Measurements from ENCODE around the gene MOV10. TPM values are rescaled to one million over a fixed set of nuclear protein-coding genes. Genes with fewer than 3 reads are reported as not detected.

MOV10 gene
- total RNA-seq, 5 donors from 2014 or later (not counting 1 experiment from before 2014, with no cell fraction given): 71.0 to 103 (median 86.1) TPM

GRCh38 chr1:112711670-112712069 is 37.2 kb downstream of the MOV10 start:
- H3K27ac Mint-ChIP-seq: no peak overlapping the region
- no peaks in the 10 kb centered on the region for H3K9me3 Mint-ChIP-seq
- ATAC-seq (replicated peaks in 1 of 4) (no peak), DNase-seq (no peak)
- CTCF ChIA-PET: no interaction called here
- H3K9me3 ChIP-seq: no peaks in the 10 kb centered on the region
- 92% methylated on average over 9 of the region's 11 CpGs for WGBS (ENCODE audit: insufficient coverage)
- POLR2A ChIA-PET: no interaction called here
- H3K4me3 ChIP-seq (ENCODE audit: control insufficient read depth in 1 of 2, extremely low read depth in 1 of 2, low read length in 1 of 2): no peak overlapping the region
- no peak overlapping the region for H3K4me3 Mint-ChIP-seq
- peaks cover 0 to 32% of the 10 kb centered on the region in 2 experiments for H3K27me3 ChIP-seq (replicated peaks in 1 of 2; ENCODE audit: control insufficient read depth in 2 of 2, extremely low read depth in 1 of 2, insufficient read depth in 2 of 2, low read length in 1 of 2)
- peaks cover 21 to 34% (median 25%) of the 10 kb centered on the region in 3 donors for H3K4me1 Mint-ChIP-seq
- no peak overlapping the region for H3K27ac ChIP-seq (ENCODE audit: low read length)
- H3K27me3 Mint-ChIP-seq: peaks cover 3 to 5% of the 10 kb centered on the region in 2 donors
- peaks cover 6 to 30% of the 10 kb centered on the region in 2 experiments for H3K4me1 ChIP-seq (ENCODE audit: control insufficient read depth in 1 of 2, extremely low read depth in 1 of 2, insufficient read depth in 2 of 2, low read length in 2 of 2)
- H3K36me3 Mint-ChIP-seq: no peaks in the 10 kb centered on the region
- no peaks in the 10 kb centered on the region for H3K36me3 ChIP-seq (ENCODE audit: control insufficient read depth in 2 of 2, extremely low read depth in 1 of 2, insufficient read depth in 1 of 2, low read length in 1 of 2)

DNA sequence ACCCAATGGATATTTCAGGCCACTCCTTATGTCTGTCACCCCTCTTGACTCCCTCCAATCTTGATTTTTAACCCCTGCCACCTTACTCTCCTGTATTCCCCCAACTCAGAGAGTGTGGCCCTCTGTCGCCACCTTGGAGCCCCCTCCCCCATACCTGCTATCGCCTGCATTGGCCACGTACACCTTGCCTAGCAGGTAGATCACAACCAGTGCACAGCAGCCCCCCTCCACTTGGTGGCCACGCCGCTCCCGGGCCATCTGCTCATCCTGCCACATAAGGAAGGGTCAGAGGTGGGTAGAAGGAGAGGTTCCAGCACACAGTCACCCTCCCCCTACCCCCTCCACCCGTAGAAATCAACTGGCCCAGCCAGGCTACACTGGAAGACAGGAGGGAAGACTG is 37.7 kb downstream of the MOV10 start:
- H3K27ac Mint-ChIP-seq: no peak overlapping the region
- Histone ChIP-seq H3K36me3 (ENCODE audit: control insufficient read depth in 2 of 2, extremely low read depth in 1 of 2, insufficient read depth in 1 of 2, low read length in 1 of 2) (no peaks in the 10 kb centered on the region), H3K4me1 (ENCODE audit: control insufficient read depth in 1 of 2, extremely low read depth in 1 of 2, insufficient read depth in 2 of 2, low read length in 2 of 2) (peaks cover 6 to 28% of the 10 kb centered on the region in 2 experiments), H3K4me3 (ENCODE audit: control insufficient read depth in 1 of 2, extremely low read depth in 1 of 2, low read length in 1 of 2) (no peak overlapping the region), H3K27me3 (replicated peaks in 1 of 2; ENCODE audit: control insufficient read depth in 2 of 2, extremely low read depth in 1 of 2, insufficient read depth in 2 of 2, low read length in 1 of 2) (peaks cover 0 to 31% of the 10 kb centered on the region in 2 experiments), H3K9me3 (no peaks in the 10 kb centered on the region), H3K27ac (ENCODE audit: low read length) (no peak overlapping the region)
- peaks cover 21 to 34% (median 25%) of the 10 kb centered on the region in 3 donors for H3K4me1 Mint-ChIP-seq
- H3K4me3 Mint-ChIP-seq: no peak overlapping the region
- ATAC-seq (replicated peaks in 1 of 4) (no peak), DNase-seq (no peak)
- POLR2A ChIA-PET: interaction anchor here in 1 of 2 donors (0.6 kb wide), 1 partner anchor 90 kb away, joined by 5 read pairs; no protein-coding TSS in a partner anchor
- peaks cover 3 to 5% of the 10 kb centered on the region in 2 donors for H3K27me3 Mint-ChIP-seq
- CTCF ChIA-PET: interaction anchor here in 1 of 2 donors (0.6 kb wide), 2 partner anchors 89 to 144 kb away, joined by 3 to 4 read pairs; no protein-coding TSS in a partner anchor
- WGBS (ENCODE audit: insufficient coverage): 100% methylated on average over 1 of the region's 7 CpGs
- no peaks in the 10 kb centered on the region for H3K36me3 Mint-ChIP-seq
- H3K9me3 Mint-ChIP-seq: no peaks in the 10 kb centered on the region

DNA sequence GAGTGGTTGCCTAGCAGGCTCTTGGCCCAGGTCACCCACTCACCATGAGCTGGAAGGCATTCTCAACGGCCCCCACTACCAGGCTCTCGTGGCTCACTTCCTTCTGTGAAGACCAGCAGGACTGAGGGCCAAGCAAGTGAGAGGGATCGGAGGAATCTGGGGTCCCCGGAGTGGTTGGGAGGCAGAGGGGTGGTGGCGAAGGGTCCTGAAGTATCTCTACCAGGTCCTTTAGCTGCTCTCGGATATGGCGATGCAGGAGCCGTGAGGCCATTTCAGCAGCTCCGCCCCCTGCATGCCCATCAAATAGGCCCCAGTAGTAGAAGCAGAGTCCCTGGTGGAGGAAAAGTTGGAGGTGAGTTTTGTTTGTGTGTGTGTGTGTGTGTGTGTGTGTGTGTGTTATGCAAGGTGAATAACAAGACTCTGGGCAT is 38.3 kb downstream of the MOV10 start:
- Mint-ChIP-seq H3K9me3 (no peaks in the 10 kb centered on the region), H3K4me1 (peaks cover 19 to 30% (median 22%) of the 10 kb centered on the region in 3 donors), H3K36me3 (no peaks in the 10 kb centered on the region), H3K4me3 (no peak overlapping the region), H3K27me3 (peaks cover 3 to 5% of the 10 kb centered on the region in 2 donors), H3K27ac (no peak overlapping the region)
- 89% methylated on average over 8 of the region's 9 CpGs for WGBS (ENCODE audit: insufficient coverage)
- ATAC-seq (replicated peaks in 1 of 4): no peak
- Histone ChIP-seq H3K4me3 (ENCODE audit: control insufficient read depth in 1 of 2, extremely low read depth in 1 of 2, low read length in 1 of 2) (no peak overlapping the region), H3K27me3 (replicated peaks in 1 of 2; ENCODE audit: control insufficient read depth in 2 of 2, extremely low read depth in 1 of 2, insufficient read depth in 2 of 2, low read length in 1 of 2) (peaks cover 0 to 28% of the 10 kb centered on the region in 2 experiments), H3K27ac (ENCODE audit: low read length) (no peak overlapping the region), H3K4me1 (ENCODE audit: control insufficient read depth in 1 of 2, extremely low read depth in 1 of 2, insufficient read depth in 2 of 2, low read length in 2 of 2) (peaks cover 6 to 23% of the 10 kb centered on the region in 2 experiments), H3K36me3 (ENCODE audit: control insufficient read depth in 2 of 2, extremely low read depth in 1 of 2, insufficient read depth in 1 of 2, low read length in 1 of 2) (no peaks in the 10 kb centered on the region), H3K9me3 (no peaks in the 10 kb centered on the region)
- POLR2A ChIA-PET: no interaction called here
- DNase-seq: no peak
- CTCF ChIA-PET: interaction anchor here in 1 of 2 donors (0.6 kb wide), 2 partner anchors 90 to 143 kb away, joined by 3 to 4 read pairs; no protein-coding TSS in a partner anchor

GRCh38 chr1:112713466-112714312 is 39.2 kb downstream of the MOV10 start:
- Histone ChIP-seq H3K27ac (ENCODE audit: low read length) (no peak overlapping the region), H3K4me3 (ENCODE audit: control insufficient read depth in 1 of 2, extremely low read depth in 1 of 2, low read length in 1 of 2) (peak overlapping the region in 1 of 2 donors; percentile 55), H3K4me1 (ENCODE audit: control insufficient read depth in 1 of 2, extremely low read depth in 1 of 2, insufficient read depth in 2 of 2, low read length in 2 of 2) (peaks cover 6 to 26% of the 10 kb centered on the region in 2 experiments), H3K27me3 (replicated peaks in 1 of 2; ENCODE audit: control insufficient read depth in 2 of 2, extremely low read depth in 1 of 2, insufficient read depth in 2 of 2, low read length in 1 of 2) (peaks cover 0 to 30% of the 10 kb centered on the region in 2 experiments), H3K36me3 (ENCODE audit: control insufficient read depth in 2 of 2, extremely low read depth in 1 of 2, insufficient read depth in 1 of 2, low read length in 1 of 2) (no peaks in the 10 kb centered on the region), H3K9me3 (no peaks in the 10 kb centered on the region)
- DNase-seq (peak in 1 of 35 experiments; percentile 21), ATAC-seq (replicated peaks in 1 of 4) (no peak)
- Mint-ChIP-seq H3K4me3 (peak overlapping the region; percentile 58 to 86 (median 69)), H3K9me3 (no peaks in the 10 kb centered on the region), H3K4me1 (peaks cover 19 to 29% (median 20%) of the 10 kb centered on the region in 3 donors), H3K27me3 (peaks cover 6 to 7% of the 10 kb centered on the region in 2 donors), H3K36me3 (no peaks in the 10 kb centered on the region), H3K27ac (peak overlapping the region in 1 of 2 donors; percentile 58)
- WGBS (ENCODE audit: insufficient coverage): 52% methylated on average over 6 of the region's 14 CpGs
- CTCF ChIA-PET: interaction anchor here in 1 of 2 donors (0.9 to 2.1 kb wide), 2 partner anchors 19 to 95 kb away, joined by 3 to 15 read pairs; partner anchors contain the start of genes CAPZA1 and ST7L
- POLR2A ChIA-PET: no interaction called here

DNA sequence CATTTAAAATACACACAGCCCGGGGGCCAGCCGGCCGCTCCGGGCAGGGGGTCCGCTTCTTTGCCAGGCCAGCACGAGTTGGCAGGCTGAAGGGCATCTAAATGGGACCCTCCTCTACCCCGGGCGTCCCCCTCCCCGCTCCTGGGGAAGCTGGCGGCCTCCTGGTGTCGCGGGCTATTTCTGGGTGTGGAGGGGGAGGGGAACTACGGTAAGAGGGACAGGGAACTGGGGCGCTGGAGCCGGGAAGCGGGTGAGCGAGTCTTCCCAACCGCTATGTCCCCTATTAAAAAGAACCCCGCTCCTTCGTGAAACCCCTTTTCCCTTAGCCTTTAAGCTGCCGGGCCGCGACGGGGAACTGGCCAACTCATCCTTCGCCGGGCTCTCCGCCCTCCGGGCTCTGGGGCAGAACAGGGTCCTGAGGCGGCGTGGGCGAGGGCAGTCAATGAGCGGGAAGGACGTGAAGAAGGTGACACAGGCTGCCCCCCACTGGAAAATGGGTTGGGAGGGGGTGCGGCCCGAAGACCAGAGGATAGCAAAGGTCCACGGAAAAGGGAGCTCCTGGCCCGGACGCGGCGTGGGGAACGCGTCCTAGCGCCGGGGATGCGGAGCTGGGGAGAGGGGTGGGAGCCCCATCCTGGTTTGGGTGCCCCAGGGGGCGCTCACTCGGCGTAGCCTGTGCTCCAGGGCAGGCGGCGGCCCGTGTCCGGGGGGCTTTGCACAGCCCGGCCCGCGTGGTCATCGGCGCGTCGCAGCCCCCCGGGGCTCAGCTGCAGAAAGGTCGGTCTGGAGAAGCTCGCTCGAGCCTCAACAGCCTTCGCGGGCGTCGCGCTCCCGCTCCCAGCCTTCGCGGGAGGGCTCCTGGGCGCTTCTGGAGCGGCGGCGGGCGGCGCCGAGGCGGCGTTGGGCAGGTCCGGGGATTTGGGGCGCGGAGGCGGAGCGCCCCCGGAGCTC is 40.1 kb downstream of the MOV10 start:
- H3K27ac ChIP-seq (ENCODE audit: low read length): no peak overlapping the region
- CTCF ChIA-PET: interaction anchor here (0.7 to 3.0 kb wide), 18 partner anchors 10 to 1233 kb away, joined by 3 to 22 read pairs (median 4); partner anchors contain the start of genes LRIG2 (in 2 of the 2), MOV10 (in 2 of the 2), CAPZA1 (in 1 of the 2) and SLC16A1 (in 1 of the 2)
- Mint-ChIP-seq H3K4me1 (peaks cover 19 to 31% (median 20%) of the 10 kb centered on the region in 3 donors), H3K9me3 (no peaks in the 10 kb centered on the region), H3K36me3 (no peaks in the 10 kb centered on the region), H3K27me3 (peaks cover 6 to 11% of the 10 kb centered on the region in 2 donors), H3K4me3 (peak overlapping the region; percentile 75 to 86 (median 79)), H3K27ac (no peak overlapping the region)
- ATAC-seq (replicated peaks in 1 of 4): peak; percentile 2 to 6 (median 4)
- H3K36me3 ChIP-seq (ENCODE audit: control insufficient read depth in 2 of 2, extremely low read depth in 1 of 2, insufficient read depth in 1 of 2, low read length in 1 of 2): no peaks in the 10 kb centered on the region
- H3K4me1 ChIP-seq (ENCODE audit: control insufficient read depth in 1 of 2, extremely low read depth in 1 of 2, insufficient read depth in 2 of 2, low read length in 2 of 2): peaks cover 6 to 31% of the 10 kb centered on the region in 2 experiments
- H3K4me3 ChIP-seq (ENCODE audit: control insufficient read depth in 1 of 2, extremely low read depth in 1 of 2, low read length in 1 of 2): peak overlapping the region; percentile 55 to 60
- 1% methylated on average over 56 of the region's 86 CpGs for WGBS (ENCODE audit: insufficient coverage)
- H3K27me3 ChIP-seq (replicated peaks in 1 of 2; ENCODE audit: control insufficient read depth in 2 of 2, extremely low read depth in 1 of 2, insufficient read depth in 2 of 2, low read length in 1 of 2): peaks cover under 1 to 38% of the 10 kb centered on the region in 2 experiments
- no peaks in the 10 kb centered on the region for H3K9me3 ChIP-seq
- POLR2A ChIA-PET: interaction anchor here (0.7 to 1.3 kb wide), 4 partner anchors 11 to 96 kb away, joined by 3 to 4 read pairs (median 3); no protein-coding TSS in a partner anchor
- DNase-seq: peak in 3 of 35 experiments; percentile 21 to 33 (median 24)

All from T-cell (primary cell).